ENCODE measurements around the gene HOXB4.

Gene HOXB4

DNA sequence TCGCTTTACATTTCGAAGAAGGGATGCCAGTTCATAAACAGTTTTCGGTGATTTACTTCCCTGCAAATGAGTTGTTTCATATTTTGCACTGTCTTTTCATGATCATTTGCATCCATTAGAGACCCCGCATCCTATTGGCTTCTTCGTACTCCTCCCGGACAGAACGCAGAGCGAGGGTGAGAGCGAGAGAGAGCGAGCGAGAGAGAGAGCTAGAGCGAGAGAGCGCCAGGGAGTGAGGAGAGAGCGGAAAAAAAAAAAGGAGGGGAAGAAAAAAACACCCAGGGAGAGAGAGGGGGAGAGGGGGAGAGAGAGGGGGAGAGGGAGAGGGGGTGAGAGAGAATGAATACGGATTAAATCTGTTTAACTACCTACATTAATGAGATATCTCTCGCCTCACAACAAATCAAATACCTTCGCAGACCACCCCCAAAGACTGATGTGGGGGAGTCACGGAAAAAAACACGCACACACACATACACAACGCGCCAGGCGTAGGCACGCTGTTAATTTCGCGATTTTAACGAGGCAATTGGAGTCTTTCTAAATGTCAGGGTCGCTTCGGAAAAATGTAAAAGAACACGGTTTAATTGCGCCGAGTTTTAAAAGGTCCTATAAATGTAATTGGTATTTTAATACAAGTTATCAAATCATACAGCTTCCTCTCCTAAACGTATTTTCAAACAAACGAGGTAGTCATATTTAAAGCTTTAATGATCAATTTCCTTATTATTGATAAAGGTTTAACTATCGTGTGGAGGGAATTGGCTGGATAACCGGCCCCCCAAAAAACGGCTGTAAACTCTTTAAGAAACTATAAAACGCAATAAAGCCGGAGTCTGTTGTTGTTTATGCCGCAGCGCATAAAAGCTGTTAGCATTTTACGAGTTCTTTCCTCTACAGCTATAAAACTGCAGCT, 37.2 kb upstream of the HOXB4 start, which contains the start of gene HOXB8:
Gene HOXB8 (minus strand): TSS at position 246 of the 916 bp plus-strand sequence. CDS start 588 bp downstream, outside the sequence.
- DNase-seq = no peak

- no peak for DNase-seq
Measured at GRCh38 chr17:48613862-48614694, 35.9 kb upstream of the HOXB4 start.

DNA sequence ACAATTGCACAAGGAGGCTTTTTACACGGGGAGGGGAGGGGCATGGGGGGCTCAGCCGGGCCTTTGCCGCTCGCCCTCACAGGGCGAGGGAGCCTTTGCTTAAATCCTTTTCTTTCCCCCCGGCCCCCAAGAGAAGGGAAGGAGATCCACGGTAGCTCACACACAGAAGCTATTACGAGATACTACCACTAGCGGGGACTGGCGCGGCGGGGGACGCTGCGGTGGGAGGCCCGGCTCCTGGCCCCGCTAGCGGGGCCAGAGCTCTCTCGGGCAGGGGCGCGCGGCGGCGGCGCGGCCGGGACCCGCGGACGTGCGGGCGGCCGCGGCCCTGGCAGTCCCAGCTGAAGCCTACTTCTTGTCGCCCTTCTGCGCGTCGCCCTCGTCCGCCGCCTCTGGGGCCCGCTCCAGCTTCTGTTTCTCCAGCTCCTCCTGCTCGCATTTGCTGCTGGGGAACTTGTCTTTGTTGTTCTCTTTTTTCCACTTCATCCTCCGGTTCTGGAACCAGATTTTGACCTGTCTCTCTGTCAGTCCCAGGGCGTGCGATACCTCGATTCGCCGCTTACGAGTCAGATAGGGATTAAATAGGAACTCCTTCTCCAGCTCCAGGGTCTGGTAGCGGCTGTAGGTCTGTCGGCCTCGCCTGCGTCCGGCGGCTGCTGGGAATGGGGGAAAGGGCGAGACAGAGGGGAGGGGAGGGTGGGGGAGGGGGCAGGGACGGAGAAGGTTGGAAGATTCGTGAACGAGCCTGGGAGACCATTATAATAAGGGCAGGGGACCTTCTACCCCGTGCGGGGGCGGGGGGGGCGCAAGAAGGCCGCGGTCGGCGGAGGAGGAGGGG, 34.9 kb upstream of the HOXB4 start:
- DNase-seq = no peak

GRCh38 chr17:48612456-48612853, 34.3 kb upstream of the HOXB4 start:
- DNase-seq = no peak

- no peak for DNase-seq
Measured at GRCh38 chr17:48611681-48612455, 33.7 kb upstream of the HOXB4 start.

GRCh38 chr17:48611213-48611612, 33.1 kb upstream of the HOXB4 start:
- DNase-seq = no peak

DNA sequence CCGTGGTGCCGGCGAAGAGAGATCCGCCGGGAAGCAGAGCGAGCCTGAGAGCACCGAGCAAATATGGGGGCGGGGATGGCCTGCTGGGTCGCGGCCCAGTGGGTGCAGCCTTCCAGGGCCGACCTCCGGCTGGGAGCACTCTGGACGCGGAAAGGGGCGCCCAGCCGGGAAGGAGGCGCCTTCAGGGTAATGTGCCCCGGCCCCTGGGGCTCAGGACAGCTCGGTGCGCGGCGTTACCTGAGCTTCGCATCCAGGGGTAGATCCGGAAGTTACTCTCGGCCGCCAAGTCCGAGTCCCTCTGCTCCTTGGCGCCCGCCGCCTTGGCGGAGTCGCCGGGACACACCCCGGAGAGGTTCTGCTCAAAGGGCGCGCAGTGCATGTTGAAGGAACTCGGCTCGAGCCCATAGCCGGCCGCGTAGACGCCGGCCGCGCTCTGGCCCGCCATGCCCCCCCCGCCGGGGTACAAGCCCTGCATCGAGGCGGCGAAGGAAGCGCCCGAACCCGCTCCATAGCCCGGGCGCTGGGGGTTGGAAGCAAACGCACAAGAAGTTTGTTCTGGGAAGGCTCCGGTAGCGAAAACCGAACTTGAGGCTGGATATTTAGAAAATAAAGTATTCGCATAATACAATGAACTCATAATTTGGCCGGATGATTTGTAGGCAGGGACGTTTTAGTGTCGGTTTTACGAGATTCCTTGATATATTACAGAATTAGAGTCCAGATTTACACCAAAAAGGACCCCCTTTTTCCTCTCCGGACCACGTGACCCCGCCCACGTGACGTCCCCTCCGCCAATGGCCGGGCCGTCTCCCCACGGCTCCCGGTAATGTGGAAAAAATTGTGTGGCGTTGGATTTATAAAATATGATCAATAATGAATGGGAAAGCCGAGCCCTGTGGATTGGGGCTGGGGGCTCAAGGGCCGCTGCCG, 32.4 kb upstream of the HOXB4 start, which contains the start of gene HOXB7:
Gene HOXB7 (minus strand): TSS at position 736 of the 930 bp plus-strand sequence. CDS start 99 bp downstream, at position 637.
- no peak for DNase-seq

DNA sequence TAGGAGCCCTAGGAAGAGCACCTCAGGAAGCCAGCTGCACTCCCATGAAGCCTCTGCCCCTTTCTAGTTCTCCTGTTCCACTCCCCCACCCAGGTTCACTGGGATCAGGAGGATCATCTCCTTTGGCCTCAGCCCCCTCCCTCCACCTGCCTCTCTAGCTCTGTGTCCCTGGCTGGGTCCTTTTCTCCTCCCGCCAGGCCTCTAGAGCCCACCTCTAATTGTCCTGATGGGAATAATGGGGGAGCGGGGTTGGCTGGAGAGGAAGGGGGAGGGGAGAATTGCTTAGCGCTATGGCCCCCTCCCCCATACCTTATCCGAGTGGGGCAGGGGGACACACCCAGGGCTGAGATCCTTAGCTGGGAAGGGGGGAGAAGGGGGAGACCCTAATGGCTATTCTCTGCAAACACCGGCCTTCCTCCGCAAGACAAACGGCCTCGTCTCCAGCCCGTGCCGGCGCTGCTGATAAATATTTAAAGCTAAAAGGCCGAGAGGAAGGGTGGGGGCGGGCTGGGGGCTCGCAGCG, 31.7 kb upstream of the HOXB4 start:
- no peak for DNase-seq

GRCh38 chr17:48609033-48609432, 30.9 kb upstream of the HOXB4 start:
- no peak for DNase-seq

DNA sequence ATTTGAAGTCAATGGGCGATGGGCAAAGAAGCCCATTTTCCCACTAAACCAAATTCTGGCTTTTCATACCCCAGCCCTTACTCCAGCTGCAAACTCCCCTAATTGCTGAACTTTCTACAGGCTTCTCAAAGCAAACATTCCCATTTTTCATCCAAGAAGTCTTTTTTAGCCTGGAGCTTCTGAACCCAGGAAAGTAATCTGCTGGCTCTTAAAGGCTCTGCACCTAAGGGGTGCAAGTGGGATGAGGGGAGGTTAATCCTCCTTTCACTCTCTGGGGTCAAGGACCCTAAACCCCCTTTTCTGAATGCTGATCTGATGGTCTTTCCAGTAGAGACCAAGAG, 30.3 kb upstream of the HOXB4 start:
- DNase-seq = no peak

DNA sequence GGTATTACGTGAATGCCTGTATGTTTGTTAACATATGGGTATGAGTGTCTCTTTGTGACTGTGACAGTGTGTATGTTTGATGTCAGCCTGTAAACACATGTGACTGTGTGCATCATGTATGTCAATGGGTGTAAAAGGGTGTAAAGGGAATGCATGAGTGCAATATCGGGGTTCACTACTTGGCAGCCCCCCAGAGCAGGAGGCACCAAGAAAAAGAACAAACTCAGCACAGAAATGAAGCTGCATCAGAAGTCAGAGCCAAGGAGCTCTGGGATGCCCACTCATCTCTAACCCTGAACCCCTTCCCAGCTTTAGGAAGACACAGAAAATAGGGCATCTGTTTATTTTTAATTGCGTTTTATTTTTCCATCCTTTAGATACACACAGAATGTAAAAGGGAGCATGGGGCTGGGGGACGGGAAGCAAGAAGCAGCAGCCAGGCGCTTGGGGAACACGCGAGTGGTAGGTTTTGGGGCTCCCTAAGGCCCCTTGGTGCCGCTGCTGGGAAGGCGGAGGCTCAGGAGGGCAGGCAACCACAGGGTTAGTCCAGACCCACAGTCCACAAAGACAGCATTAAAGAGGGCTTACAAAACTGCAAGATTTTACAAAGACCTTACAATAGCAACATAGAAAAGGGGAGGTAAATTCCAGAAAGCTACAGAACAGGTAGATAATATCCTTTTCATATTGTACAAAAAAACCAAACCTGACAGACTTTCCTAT, 28.9 kb upstream of the HOXB4 start:
- DNase-seq = no peak

GRCh38 chr17:48605991-48606891, 28.1 kb upstream of the HOXB4 start:
- no peak for DNase-seq

GRCh38 chr17:48605409-48605919, 27.3 kb upstream of the HOXB4 start:
- DNase-seq = no peak

DNA sequence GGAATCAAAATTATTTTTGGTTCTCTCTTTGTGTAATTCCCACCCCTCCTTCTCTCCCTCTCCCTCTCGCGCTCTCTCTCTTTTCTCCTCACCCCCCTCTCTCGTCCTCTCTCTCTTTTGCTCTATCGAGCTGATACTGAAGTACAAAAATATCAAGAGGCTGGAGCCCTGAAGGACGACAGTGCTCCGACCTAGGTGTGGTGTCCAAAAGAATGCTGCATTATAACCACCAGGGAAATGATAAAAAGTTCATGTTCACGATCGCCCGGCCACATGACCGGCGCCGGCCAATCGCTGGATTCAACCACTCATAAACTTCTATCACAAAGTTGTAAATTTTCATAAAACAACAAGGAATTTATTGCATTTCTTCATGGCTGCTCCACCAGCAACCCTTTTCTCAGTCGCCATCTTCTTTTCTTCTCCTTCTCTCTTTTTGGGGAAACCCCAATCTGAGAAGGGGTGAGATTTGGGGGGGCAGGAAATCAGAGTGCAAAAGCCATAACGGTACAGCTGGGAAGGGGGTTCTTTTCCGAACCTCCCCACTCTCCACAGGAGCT, 26.7 kb upstream of the HOXB4 start, which contains the start of gene HOXB6:
Gene HOXB6 (minus strand): TSS at position 217 of the 560 bp plus-strand sequence. CDS start 6,836 bp downstream, outside the sequence.
- peak; percentile 21 to 22 for DNase-seq

DNA sequence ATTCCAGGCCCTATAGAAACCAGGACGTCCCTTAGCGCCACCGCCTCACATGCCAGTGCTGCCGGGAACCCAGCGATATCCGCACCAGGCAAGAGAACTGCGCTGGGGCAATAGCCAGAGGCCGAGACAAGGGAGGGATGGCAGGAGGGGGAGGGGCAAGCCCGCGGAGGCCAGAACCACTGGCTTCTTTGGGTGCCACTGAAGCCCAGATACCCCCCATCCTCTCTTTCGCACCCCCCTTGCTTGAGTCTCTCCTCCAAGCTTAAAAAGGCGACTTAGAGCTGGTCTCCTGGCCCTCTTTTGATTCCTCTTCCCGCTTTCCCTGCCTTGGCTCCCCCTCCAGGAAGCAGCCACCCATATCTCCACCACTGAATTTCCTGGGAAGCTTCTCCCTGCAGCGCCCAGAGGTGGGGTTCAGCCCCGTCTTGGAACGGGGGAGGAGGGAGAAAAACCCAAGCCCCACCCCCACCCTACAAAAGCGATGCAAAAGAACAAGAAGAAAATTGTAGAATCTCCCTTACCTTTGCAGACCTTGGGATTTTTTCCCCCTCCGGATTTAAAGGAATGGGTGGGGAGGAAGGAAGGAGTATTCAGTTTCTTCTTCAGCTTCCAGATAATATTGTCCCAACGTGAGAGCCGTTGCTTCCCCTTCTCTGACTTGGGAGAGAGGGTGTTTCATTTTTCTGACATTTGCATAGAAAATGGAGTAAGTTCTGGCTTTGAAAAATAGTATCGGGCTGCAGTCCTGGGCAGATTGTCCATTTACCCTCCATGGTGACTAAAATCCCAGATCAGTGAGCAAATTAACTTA, 26.0 kb upstream of the HOXB4 start:
- peak; percentile 19 to 29 for DNase-seq

DNA sequence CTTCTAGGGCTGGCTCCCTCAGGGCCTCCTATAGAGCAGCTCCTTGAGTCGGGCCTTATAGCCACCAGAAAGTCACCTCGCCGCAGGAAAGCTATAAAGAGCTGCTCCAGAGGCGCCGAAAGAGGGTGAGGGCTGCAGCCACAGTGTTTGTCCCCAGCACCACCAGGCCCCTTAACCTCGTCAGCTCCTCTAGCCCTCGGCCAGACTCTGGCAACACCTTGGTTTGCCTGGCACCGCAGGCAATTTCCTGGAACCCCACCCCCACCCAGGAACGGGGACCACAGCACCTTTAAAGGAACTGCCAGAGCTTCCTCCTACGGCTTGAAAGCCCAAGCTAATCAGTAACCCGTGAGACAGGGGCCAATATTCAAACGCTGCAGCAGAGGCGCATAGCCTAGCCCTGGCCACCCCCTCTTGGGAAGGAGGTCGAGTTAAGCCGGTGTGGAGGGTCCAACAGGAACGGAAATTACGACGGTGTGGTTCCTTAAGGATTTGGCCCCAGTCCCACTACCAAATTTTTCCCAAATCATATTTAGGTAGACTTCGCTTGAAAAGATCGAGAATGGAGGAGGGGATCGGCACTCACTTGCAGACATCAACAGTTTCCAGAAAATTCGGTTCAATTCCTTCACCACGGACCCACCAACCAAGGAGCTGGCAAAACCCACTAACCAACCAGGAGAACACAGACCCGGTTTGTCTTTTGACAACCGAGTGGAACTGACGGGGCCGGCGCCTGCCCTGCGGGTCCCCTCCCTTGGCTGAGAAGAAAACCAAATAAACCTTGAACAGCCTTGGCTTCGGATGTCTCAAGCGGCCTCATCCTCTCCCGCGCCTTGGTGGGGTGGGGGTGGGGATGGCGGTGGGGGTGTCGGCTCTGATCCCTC, 23.6 kb upstream of the HOXB4 start:
- no peak for DNase-seq

Measured in AML-193 (cell line).